ENCODE results near the gene PTPRN2.
A peak's percentile ranks its signal among the peaks of the same experiment; 100 is the strongest.

Gene PTPRN2

DNA sequence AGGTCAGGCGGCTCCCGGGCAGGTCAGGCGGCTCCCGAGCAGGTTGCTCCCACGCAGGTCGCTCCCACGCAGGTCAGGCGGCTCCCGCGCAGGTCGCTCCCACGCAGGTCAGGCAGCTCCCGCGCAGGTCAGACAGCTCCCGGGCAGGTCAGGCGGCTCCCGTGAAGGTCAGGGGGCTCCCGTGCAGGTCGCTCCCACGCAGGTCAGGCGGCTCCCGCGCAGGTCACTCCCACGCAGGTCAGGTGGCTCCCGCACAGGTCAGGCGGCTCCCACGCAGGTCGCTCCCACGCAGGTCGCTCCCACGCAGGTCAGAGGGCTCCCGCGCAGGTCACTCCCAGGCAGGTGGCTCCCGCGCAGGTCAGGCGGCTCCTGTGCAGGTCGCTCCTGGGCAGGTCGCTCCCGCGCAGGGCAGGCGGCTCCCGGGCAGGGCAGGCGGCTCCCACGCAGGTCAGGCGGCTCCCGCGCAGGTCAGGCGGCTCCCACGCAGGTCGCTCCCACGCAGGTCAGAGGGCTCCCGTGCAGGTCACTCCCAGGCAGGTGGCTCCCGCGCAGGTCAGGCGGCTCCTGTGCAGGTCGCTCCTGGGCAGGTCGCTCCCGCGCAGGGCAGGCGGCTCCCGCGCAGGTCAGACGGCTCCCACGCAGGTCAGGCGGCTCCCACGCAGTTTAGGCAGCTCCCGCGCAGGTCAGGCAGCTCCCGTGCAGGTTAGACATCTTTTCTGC, 30.7 kb downstream of the PTPRN2 start:
- no peak for DNase-seq (ENCODE audit: low read depth)
- H3K4me3 ChIP-seq (ENCODE audit: low read depth, low read length): no peak overlapping the region
- TF ChIP-seq POLR2A (IDR thresholded peaks at IDR 0.05; ENCODE audit: extremely low read depth, insufficient read length): no peak
- TF ChIP-seq, protein P1, sequence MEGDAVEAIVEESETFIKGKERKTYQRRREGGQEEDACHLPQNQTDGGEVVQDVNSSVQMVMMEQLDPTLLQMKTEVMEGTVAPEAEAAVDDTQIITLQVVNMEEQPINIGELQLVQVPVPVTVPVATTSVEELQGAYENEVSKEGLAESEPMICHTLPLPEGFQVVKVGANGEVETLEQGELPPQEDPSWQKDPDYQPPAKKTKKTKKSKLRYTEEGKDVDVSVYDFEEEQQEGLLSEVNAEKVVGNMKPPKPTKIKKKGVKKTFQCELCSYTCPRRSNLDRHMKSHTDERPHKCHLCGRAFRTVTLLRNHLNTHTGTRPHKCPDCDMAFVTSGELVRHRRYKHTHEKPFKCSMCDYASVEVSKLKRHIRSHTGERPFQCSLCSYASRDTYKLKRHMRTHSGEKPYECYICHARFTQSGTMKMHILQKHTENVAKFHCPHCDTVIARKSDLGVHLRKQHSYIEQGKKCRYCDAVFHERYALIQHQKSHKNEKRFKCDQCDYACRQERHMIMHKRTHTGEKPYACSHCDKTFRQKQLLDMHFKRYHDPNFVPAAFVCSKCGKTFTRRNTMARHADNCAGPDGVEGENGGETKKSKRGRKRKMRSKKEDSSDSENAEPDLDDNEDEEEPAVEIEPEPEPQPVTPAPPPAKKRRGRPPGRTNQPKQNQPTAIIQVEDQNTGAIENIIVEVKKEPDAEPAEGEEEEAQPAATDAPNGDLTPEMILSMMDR (IDR thresholded peaks at IDR 0.05; ENCODE audit: low read depth, low read length): no peak

DNA sequence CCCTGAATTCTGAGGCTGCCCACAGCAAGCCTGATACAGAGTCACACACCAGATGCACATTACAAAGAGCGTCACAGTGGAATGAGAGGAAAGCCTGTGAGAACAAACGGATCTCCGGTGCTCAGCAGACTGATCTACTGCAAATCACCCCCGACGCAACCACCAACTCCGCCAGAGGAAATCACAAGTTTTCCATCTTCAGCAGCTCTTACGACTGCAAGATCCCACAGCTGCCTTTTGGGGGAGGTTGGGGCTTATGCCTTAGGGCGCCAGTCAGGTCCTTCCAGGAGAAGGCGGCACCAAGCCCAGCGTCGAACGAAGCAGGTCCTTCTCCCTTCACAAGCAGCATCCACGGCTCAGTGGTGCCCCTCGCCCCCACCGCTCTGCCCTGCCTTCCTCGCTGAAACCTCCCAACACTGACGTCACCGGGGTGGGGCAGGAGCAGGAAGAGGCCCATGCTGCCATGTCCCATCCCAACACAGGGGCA, 32.5 kb downstream of the PTPRN2 start:
- no peak for DNase-seq (ENCODE audit: low read depth)
- TF ChIP-seq POLR2A (IDR thresholded peaks at IDR 0.05; ENCODE audit: extremely low read depth, insufficient read length): no peak
- TF ChIP-seq, protein P1 (IDR thresholded peaks at IDR 0.05; ENCODE audit: low read depth, low read length): no peak
- TF ChIP-seq, protein P2, sequence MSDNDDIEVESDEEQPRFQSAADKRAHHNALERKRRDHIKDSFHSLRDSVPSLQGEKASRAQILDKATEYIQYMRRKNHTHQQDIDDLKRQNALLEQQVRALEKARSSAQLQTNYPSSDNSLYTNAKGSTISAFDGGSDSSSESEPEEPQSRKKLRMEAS (IDR thresholded peaks at IDR 0.05; ENCODE audit: low read depth, low read length): no peak
- no peak for TF ChIP-seq MYC (IDR thresholded peaks at IDR 0.05; ENCODE audit: low read depth, low read length)
- H3K4me3 ChIP-seq (ENCODE audit: low read depth, low read length): no peak overlapping the region

DNA sequence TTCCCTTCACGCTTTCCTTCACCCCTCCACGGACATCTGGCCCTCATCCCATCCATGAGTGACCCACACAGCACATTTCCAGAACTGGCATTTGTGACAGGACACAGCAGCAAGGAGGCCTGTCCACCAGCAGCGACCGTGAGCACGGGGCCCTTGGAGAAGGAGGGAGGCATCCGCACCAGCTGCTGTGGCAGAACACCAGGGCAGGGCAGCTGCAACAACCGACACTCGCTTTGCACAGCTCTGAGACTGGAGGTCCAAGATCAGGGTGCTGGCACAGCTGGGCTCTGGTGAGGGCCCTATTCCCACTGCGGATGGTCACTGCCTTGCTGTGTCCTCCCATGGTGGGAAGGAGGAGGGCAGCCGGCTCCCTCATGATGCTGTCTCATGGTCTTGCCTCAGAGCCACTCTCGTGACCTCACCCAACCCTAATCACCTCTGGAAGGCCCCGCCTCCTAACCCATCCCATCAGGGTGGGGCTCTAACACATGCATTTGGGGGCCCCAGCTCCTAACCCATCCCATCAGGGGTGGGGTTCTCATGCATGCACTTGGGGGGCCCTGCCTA, 36.7 kb downstream of the PTPRN2 start:
- TF ChIP-seq MYC (IDR thresholded peaks at IDR 0.05; ENCODE audit: low read depth, low read length): no peak
- TF ChIP-seq POLR2A (IDR thresholded peaks at IDR 0.05; ENCODE audit: extremely low read depth, insufficient read length): no peak
- TF ChIP-seq, protein P2 (IDR thresholded peaks at IDR 0.05; ENCODE audit: low read depth, low read length): no peak
- TF ChIP-seq, protein P1 (IDR thresholded peaks at IDR 0.05; ENCODE audit: low read depth, low read length): no peak
- no peak overlapping the region for H3K4me3 ChIP-seq (ENCODE audit: low read depth, low read length)
- DNase-seq (ENCODE audit: low read depth): peak; percentile 40

DNA sequence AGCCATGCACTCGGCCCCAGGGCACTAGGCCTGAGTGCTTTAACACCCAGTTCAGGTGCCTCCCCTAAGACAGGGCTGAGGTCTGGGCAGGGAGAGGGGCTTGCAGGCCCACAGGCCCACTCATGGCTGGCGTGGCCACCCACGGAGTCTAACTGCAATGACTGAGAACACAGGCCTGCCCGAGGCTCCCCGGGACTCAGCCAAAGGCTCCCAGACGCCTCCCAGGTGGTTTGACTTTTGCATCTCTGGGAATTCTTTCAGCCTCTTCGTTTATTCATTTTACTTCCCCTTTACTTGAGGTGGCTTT, 37.3 kb downstream of the PTPRN2 start:
- no peak overlapping the region for H3K4me3 ChIP-seq (ENCODE audit: low read depth, low read length)
- DNase-seq (ENCODE audit: low read depth): no peak
- TF ChIP-seq, protein P1 (IDR thresholded peaks at IDR 0.05; ENCODE audit: low read depth, low read length): no peak
- TF ChIP-seq POLR2A (IDR thresholded peaks at IDR 0.05; ENCODE audit: extremely low read depth, insufficient read length): no peak
- TF ChIP-seq, protein P2 (IDR thresholded peaks at IDR 0.05; ENCODE audit: low read depth, low read length): no peak
- TF ChIP-seq MYC (IDR thresholded peaks at IDR 0.05; ENCODE audit: low read depth, low read length): no peak

DNA sequence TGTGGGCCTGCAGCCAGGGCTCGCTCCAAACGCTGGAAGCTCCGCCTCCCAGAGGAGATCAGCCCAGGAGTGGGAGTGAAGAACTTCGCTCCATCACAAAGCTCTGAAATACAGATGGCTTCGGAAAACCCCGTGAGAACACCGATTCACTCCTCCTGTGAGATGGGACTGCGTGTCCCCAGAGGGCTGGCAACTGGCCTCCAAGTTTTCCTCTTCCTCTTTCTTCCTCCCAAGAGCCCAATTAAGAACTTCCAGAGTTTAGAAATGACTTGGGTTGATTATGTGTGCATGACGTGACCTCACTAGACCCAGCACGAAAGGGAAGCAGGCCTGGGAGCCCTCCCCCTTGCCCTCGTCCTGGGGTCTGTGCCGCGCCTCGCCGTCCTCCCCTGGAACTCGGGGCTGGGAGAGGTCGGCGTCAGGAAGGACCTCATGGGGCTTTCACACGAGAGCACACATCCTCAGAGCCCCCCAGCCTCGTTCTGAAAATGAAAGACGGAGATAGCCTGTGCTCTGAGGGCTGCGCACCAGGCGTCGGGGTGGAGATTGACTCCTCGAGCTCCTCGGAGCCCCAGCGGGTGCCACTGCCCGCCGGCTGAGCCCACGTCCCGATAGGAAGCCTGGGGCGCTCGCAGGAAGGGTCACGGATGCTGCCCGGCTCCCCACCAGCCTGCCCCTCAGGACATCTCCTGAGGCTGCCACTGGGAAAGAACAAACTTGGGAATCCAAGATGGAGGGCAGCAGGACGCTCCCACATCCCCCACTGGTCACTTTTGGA, 37.8 kb downstream of the PTPRN2 start:
- no peak overlapping the region for H3K4me3 ChIP-seq (ENCODE audit: low read depth, low read length)
- no peak for TF ChIP-seq POLR2A (IDR thresholded peaks at IDR 0.05; ENCODE audit: extremely low read depth, insufficient read length)
- TF ChIP-seq, protein P1 (IDR thresholded peaks at IDR 0.05; ENCODE audit: low read depth, low read length): no peak
- TF ChIP-seq, protein P2 (IDR thresholded peaks at IDR 0.05; ENCODE audit: low read depth, low read length): no peak
- no peak for TF ChIP-seq MYC (IDR thresholded peaks at IDR 0.05; ENCODE audit: low read depth, low read length)
- peak; percentile 95 for DNase-seq (ENCODE audit: low read depth)
